PC-3 (cell line): ENCODE results near the gene RBMS3. TPM values are rescaled to one million over a fixed set of nuclear protein-coding genes. Genes with fewer than 3 reads are reported as not detected.

Source experiments
- ATAC-seq: fragments of 200-7000 bp; cut with Tn5 transposase; 2 replicates; pipeline ENCODE4 v1.9.1; 2020; ENCODE audit warnings: mild to moderate bottlenecking, moderate library complexity
- BruUV-seq: library from RNA; stranded (reverse); fragments of 400-500 nt; replicated peaks from 2 replicates; lab custom pipeline; 2021; lab: Mats Ljungman, UMichigan
- CTCF ChIA-PET: fragments of 300-600 bp; sonication (Branson Sonifier 250); formaldehyde crosslinking; loops from one replicate; lab custom pipeline; 2022; ENCODE audit warnings: antibody characterized with exemption; lab: Charles Lee
- POLR2A ChIA-PET: fragments of 300-600 bp; sonication (Branson Sonifier 250); formaldehyde crosslinking; loops from one replicate; lab custom pipeline; 2022; ENCODE audit warnings: antibody characterized with exemption; ENCODE audit not compliant: unreplicated experiment; lab: Charles Lee
- DNase-seq: peaks from one replicate; pipeline ENCODE4 v3.0.0-alpha.2; 2015
- H2AFZ ChIP-seq: fragments of 300-600 bp; sonication (generic); 2 replicates; pipeline ENCODE4 v1.6.0; 2016; ENCODE audit warnings: antibody characterized with exemption, low read length
- H3F3A ChIP-seq: fragments of 300-600 bp; sonication (generic); one replicate; pipeline ENCODE4 v1.6.0; 2017; ENCODE audit warnings: antibody characterized with exemption, low read length, control low read depth, mild to moderate bottlenecking; ENCODE audit not compliant: unreplicated experiment
- H3K27ac ChIP-seq: fragments of 300-600 bp; sonication (generic); 2 replicates; pipeline ENCODE4 v1.5.1; 2016; ENCODE audit warnings: mild to moderate bottlenecking, low read length
- H3K27me3 ChIP-seq: fragments of 300-600 bp; sonication (generic); 2 replicates; pipeline ENCODE4 v1.6.1; 2016; ENCODE audit warnings: low read length, mixed read lengths
- H3K36me3 ChIP-seq: fragments of 300-600 bp; sonication (generic); 2 replicates; pipeline ENCODE4 v1.6.1; 2016; ENCODE audit warnings: low read depth, mixed run types, low read length, mixed read lengths
- H3K4me1 ChIP-seq: fragments of 300-600 bp; sonication (generic); 2 replicates; pipeline ENCODE4 v1.5.1; 2016; ENCODE audit warnings: low read length; ENCODE audit not compliant: insufficient read depth
- H3K4me2 ChIP-seq: fragments of 300-600 bp; sonication (generic); 2 replicates; pipeline ENCODE4 v1.6.0; 2016; ENCODE audit warnings: low read length
- H3K4me3 ChIP-seq: fragments of 300-600 bp; sonication (generic); 2 replicates; pipeline ENCODE4 v1.5.1; 2016; ENCODE audit warnings: mild to moderate bottlenecking, low read length, mixed read lengths
- H3K79me2 ChIP-seq: fragments of 300-600 bp; sonication (generic); 2 replicates; pipeline ENCODE4 v1.6.1; 2017; ENCODE audit warnings: low read length, mixed read lengths
- H3K9ac ChIP-seq: fragments of 300-600 bp; sonication (generic); 2 replicates; pipeline ENCODE4 v1.6.0; 2016; ENCODE audit warnings: mild to moderate bottlenecking, low read length
- H3K9me2 ChIP-seq: fragments of 300-600 bp; sonication (generic); replicated peaks from 2 replicates; pipeline ENCODE4 v1.6.1; 2016; ENCODE audit warnings: mixed run types, low read length, mixed read lengths
- H3K9me3 ChIP-seq: fragments of 300-600 bp; sonication (generic); 2 replicates; pipeline ENCODE4 v1.6.1; 2016; ENCODE audit warnings: low read length, mixed read lengths
- H4K20me1 ChIP-seq: fragments of 300-600 bp; sonication (generic); 2 replicates; pipeline ENCODE4 v1.6.1; 2016; ENCODE audit warnings: low read length, mixed read lengths
- CTCF ChIP-seq: fragments of 300-600 bp; sonication (generic); conservative IDR thresholded peaks from 2 replicates; pipeline ENCODE4 v1.5.1; 2017; ENCODE audit warnings: antibody characterized with exemption, low read depth, mild to moderate bottlenecking, low read length
- EZH2 ChIP-seq: fragments of 300-600 bp; sonication (generic); IDR thresholded peaks from one replicate; pipeline ENCODE4 v1.6.1; 2017; ENCODE audit warnings: antibody characterized with exemption, mild to moderate bottlenecking, low read length; ENCODE audit not compliant: unreplicated experiment
- EZH2phosphoT487 ChIP-seq: fragments of 300-600 bp; sonication (generic); IDR thresholded peaks from 2 replicates; pipeline ENCODE4 v1.6.1; 2018; ENCODE audit warnings: mild to moderate bottlenecking, antibody characterized with exemption, low read length, borderline replicate concordance
- intact Hi-C: fragments of 100-400 bp; cut with micrococcal nuclease; formaldehyde crosslinking; loops from 2 replicates; pipeline ENCODE4 v1.9.0; 2023
- total RNA-seq: library from RNA; depleted of rRNA; stranded (reverse); fragments of >200 nt; gene quantifications from 2 replicates; pipeline ENCODE4 v1.2.3, GENCODE V29; 2014

RBMS3 gene
- total RNA-seq, 1 experiment from 2014 or later: 5.4 TPM

GRCh38 chr3:29701326-29701983 lies 420.6 kb downstream of the RBMS3 start:
- no TSS peak for BruUV-seq
- Histone ChIP-seq H3K4me1 (peaks cover 2% of the 10 kb centered on the region; the same call in 1 of the 2 replicates), H3K4me3 (no peak overlapping the region), H3K9me2 (no peaks in the 10 kb centered on the region), H3K27me3 (no peaks in the 10 kb centered on the region), H3K79me2 (no peaks in the 10 kb centered on the region), H3K27ac (no peak overlapping the region), H3K4me2 (no peak overlapping the region), H2AFZ (no peak overlapping the region), H3K36me3 (no peaks in the 10 kb centered on the region), H3K9ac (no peak overlapping the region), H3F3A (no peaks in the 10 kb centered on the region), H3K9me3 (no peaks in the 10 kb centered on the region), H4K20me1 (no peaks in the 10 kb centered on the region)
- intact Hi-C loops: no loop called here
- TF ChIP-seq EZH2phosphoT487: no peak
- TF ChIP-seq EZH2: no peak
- no peak for TF ChIP-seq CTCF
- POLR2A ChIA-PET: no interaction called here
- DNase-seq (no peak), ATAC-seq (no peak)
- CTCF ChIA-PET: no interaction called here

GRCh38 chr3:29705906-29706844 lies 425.3 kb downstream of the RBMS3 start:
- ChIA-PET CTCF (no interaction called here), POLR2A (no interaction called here)
- intact Hi-C loops: no loop called here
- Histone ChIP-seq H3K27ac (no peak overlapping the region), H3K36me3 (no peaks in the 10 kb centered on the region), H3F3A (no peaks in the 10 kb centered on the region), H3K27me3 (no peaks in the 10 kb centered on the region), H2AFZ (no peak overlapping the region), H3K9ac (no peak overlapping the region), H3K79me2 (no peaks in the 10 kb centered on the region), H3K9me3 (no peaks in the 10 kb centered on the region), H3K9me2 (no peaks in the 10 kb centered on the region), H3K4me2 (no peak overlapping the region), H3K4me1 (no peaks in the 10 kb centered on the region), H3K4me3 (no peak overlapping the region), H4K20me1 (no peaks in the 10 kb centered on the region)
- TF ChIP-seq CTCF: no peak
- no peak for TF ChIP-seq EZH2phosphoT487
- no peak for TF ChIP-seq EZH2
- no peak for DNase-seq
- no peak for ATAC-seq
- BruUV-seq: no TSS peak

GRCh38 chr3:29708884-29709283 lies 428.0 kb downstream of the RBMS3 start:
- intact Hi-C loops: no loop called here
- TF ChIP-seq CTCF: no peak
- TF ChIP-seq EZH2phosphoT487: no peak
- Histone ChIP-seq H3K9me3 (no peaks in the 10 kb centered on the region), H3K4me1 (no peaks in the 10 kb centered on the region), H3K9ac (no peak overlapping the region), H3K36me3 (no peaks in the 10 kb centered on the region), H3K27me3 (no peaks in the 10 kb centered on the region), H3K27ac (no peak overlapping the region), H3K9me2 (no peaks in the 10 kb centered on the region), H2AFZ (no peak overlapping the region), H3K4me3 (no peak overlapping the region), H4K20me1 (no peaks in the 10 kb centered on the region), H3K4me2 (no peak overlapping the region), H3F3A (no peaks in the 10 kb centered on the region), H3K79me2 (no peaks in the 10 kb centered on the region)
- BruUV-seq: no TSS peak
- DNase-seq (no peak), ATAC-seq (no peak)
- ChIA-PET POLR2A (no interaction called here), CTCF (no interaction called here)
